Measurements from ENCODE around the gene PROM2. TPM values are rescaled to one million over a fixed set of nuclear protein-coding genes. Genes with fewer than 3 reads are reported as not detected.

PROM2 gene
- total RNA-seq, 1 donor from 2014 or later, result 5.1 TPM

- DNase-seq (ENCODE audit: low read depth), result no peak
- TF ChIP-seq CTCF (conservative IDR thresholded peaks at IDR 0.05; ENCODE audit: low read depth, low read length), result no peak
- H3K4me3 ChIP-seq (ENCODE audit: low read depth, low read length), result no peak overlapping the region
Measured at GRCh38 chr2:95275151-95275515, 884 bp downstream of the PROM2 start.

GRCh38 chr2:95275601-95276243 lies 1.5 kb downstream of the PROM2 start:
- no peak for DNase-seq (ENCODE audit: low read depth)
- no peak for TF ChIP-seq CTCF (conservative IDR thresholded peaks at IDR 0.05; ENCODE audit: low read depth, low read length)
- H3K4me3 ChIP-seq (ENCODE audit: low read depth, low read length), result no peak overlapping the region

- H3K4me3 ChIP-seq (ENCODE audit: low read depth, low read length), result no peak overlapping the region
- no peak for DNase-seq (ENCODE audit: low read depth)
Measured at GRCh38 chr2:95276244-95276887, 2.1 kb downstream of the PROM2 start.

GRCh38 chr2:95276888-95277245 lies 2.6 kb downstream of the PROM2 start:
- TF ChIP-seq CTCF (conservative IDR thresholded peaks at IDR 0.05; ENCODE audit: low read depth, low read length), result no peak
- no peak for DNase-seq (ENCODE audit: low read depth)
- H3K4me3 ChIP-seq (ENCODE audit: low read depth, low read length), result no peak overlapping the region

More at GRCh38 chr2:95276244-95276887, 2.1 kb downstream of the PROM2 start:
- no peak for TF ChIP-seq CTCF (conservative IDR thresholded peaks at IDR 0.05; ENCODE audit: low read depth, low read length)

GRCh38 chr2:95277246-95277906 lies 3.1 kb downstream of the PROM2 start:
- no peak overlapping the region for H3K4me3 ChIP-seq (ENCODE audit: low read depth, low read length)
- TF ChIP-seq CTCF (conservative IDR thresholded peaks at IDR 0.05; ENCODE audit: low read depth, low read length), result peak; percentile 35
- no peak for DNase-seq (ENCODE audit: low read depth)

- DNase-seq (ENCODE audit: low read depth), result no peak
- no peak for TF ChIP-seq CTCF (conservative IDR thresholded peaks at IDR 0.05; ENCODE audit: low read depth, low read length)
- H3K4me3 ChIP-seq (ENCODE audit: low read depth, low read length), result no peak overlapping the region
Measured at GRCh38 chr2:95278051-95278471, 3.8 kb downstream of the PROM2 start.

All from epithelial cell of proximal tubule (primary cell).